ENCODE data around the gene SLC1A7.

Gene SLC1A7

DNA sequence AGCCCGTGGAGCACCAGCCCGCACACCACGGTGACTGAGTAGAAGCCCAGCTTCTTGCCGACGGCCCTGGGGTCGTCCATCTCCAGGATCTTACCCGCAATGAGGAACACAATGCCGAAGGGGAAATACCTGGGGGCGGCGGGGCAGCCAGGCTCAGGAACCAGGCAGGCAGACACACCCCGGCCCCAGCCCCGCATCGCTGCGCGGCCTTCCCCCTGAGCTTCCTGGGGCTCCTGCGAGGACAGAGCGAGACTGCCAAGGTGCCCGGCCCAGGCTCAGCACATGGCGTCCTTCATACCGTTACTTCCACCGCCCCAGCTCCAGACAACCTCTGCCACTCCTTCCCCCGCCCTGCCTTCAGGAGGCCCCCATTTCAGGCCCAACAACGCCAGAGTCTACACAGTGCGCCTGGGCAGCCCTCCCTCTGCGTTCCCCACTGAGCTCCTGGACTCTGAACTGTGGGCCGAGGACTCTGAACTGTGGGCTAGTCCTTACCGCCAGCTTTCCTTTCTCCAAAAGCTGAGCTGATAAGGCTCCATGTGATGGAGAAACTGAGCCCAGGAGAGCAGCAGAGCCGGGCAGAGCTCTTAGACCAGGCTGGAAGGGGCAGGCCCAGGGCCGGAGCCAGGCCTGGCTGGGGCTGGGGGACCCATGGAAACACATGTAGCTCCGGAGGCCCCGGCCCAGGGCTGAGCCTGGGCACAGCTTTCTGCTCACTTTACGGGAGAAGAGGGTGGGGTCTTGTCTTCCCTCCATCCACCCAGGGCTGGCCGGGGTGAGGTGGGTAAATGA, 49.6 kb downstream of the SLC1A7 start:
- Histone ChIP-seq H3K36me3 (ENCODE audit: insufficient read depth, low read length) (no peaks in the 10 kb centered on the region), H3K4me1 (ENCODE audit: insufficient read depth, low read length, poor library complexity, severe bottlenecking) (no peaks in the 10 kb centered on the region), H3K9me3 (ENCODE audit: insufficient read depth, low read depth, low read length) (peaks cover 11% of the 10 kb centered on the region; the same call in 1 of the 2 replicates), H3K4me2 (ENCODE audit: low read depth, low read length, poor library complexity, severe bottlenecking) (no peak overlapping the region), H3K9ac (ENCODE audit: low read depth, low read length, poor library complexity, severe bottlenecking) (no peak overlapping the region), H3K27me3 (ENCODE audit: insufficient read depth, low read length, poor library complexity, severe bottlenecking) (no peaks in the 10 kb centered on the region), H3K9me2 (replicated peaks; ENCODE audit: low read depth, low read length) (no peaks in the 10 kb centered on the region), H3K4me3 (ENCODE audit: low read length, poor library complexity, severe bottlenecking) (no peak overlapping the region), H3F3A (ENCODE audit: low read depth) (no peaks in the 10 kb centered on the region), H4K20me1 (ENCODE audit: insufficient read depth, low read length, poor library complexity, severe bottlenecking) (no peaks in the 10 kb centered on the region), H3K79me2 (ENCODE audit: insufficient read depth, low read length) (no peaks in the 10 kb centered on the region), H2AFZ (ENCODE audit: low read length) (no peak overlapping the region)
- TF ChIP-seq, protein P1, sequence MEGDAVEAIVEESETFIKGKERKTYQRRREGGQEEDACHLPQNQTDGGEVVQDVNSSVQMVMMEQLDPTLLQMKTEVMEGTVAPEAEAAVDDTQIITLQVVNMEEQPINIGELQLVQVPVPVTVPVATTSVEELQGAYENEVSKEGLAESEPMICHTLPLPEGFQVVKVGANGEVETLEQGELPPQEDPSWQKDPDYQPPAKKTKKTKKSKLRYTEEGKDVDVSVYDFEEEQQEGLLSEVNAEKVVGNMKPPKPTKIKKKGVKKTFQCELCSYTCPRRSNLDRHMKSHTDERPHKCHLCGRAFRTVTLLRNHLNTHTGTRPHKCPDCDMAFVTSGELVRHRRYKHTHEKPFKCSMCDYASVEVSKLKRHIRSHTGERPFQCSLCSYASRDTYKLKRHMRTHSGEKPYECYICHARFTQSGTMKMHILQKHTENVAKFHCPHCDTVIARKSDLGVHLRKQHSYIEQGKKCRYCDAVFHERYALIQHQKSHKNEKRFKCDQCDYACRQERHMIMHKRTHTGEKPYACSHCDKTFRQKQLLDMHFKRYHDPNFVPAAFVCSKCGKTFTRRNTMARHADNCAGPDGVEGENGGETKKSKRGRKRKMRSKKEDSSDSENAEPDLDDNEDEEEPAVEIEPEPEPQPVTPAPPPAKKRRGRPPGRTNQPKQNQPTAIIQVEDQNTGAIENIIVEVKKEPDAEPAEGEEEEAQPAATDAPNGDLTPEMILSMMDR (conservative IDR thresholded peaks at IDR 0.05; ENCODE audit: low read length) = no peak
- no peak for TF ChIP-seq EZH2phosphoT487 (IDR thresholded peaks at IDR 0.05; ENCODE audit: borderline replicate concordance)

DNA sequence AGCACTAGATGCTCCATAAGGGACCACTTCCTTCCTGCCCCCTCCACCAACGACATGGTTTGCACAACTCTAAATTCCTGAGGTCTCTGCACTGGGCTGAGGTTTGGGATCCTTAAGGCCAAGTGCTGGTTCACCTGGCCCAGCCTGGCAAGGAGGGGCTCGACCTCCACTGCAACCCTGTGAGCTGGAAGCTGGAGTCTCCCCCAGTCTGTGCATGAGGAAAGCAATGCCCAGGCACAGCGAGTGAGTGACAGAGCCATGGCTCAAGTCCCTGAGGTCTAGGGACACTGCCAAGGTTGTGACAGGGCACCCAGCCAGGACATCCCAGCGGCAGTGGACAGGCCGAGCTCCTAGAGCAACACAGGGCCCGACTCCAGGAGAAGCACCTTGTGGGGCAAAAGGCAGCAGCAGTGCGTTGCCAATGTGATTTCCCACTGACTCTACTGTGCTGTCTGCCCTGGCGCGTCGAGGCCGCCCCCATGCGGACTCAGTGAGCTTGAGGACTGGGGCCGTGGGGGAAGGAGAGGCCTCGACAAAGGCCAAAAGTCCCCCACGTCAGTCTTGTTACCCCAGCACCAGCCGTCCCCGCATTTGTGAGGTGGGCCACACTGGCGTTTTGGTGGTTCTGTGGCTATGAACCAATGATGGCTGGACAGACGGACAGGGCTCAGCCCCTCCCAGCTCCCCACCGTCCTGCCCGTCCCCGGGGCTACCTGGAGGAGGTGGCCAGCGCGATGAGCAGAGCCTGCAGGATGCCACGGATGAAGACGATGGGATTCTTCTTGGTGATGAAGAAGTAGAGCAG, 50.4 kb downstream of the SLC1A7 start:
- peaks cover 3% of the 10 kb centered on the region; the same call in 1 of the 2 replicates for H3K9me3 ChIP-seq (ENCODE audit: insufficient read depth, low read depth, low read length)
- H3K36me3 ChIP-seq (ENCODE audit: insufficient read depth, low read length) = no peaks in the 10 kb centered on the region
- TF ChIP-seq EZH2phosphoT487 (IDR thresholded peaks at IDR 0.05; ENCODE audit: borderline replicate concordance) = no peak
- TF ChIP-seq, protein P1 (conservative IDR thresholded peaks at IDR 0.05; ENCODE audit: low read length) = no peak
- no peaks in the 10 kb centered on the region for H3F3A ChIP-seq (ENCODE audit: low read depth)
- no peaks in the 10 kb centered on the region for H3K27me3 ChIP-seq (ENCODE audit: insufficient read depth, low read length, poor library complexity, severe bottlenecking)
- H4K20me1 ChIP-seq (ENCODE audit: insufficient read depth, low read length, poor library complexity, severe bottlenecking) = no peaks in the 10 kb centered on the region
- no peak overlapping the region for H3K9ac ChIP-seq (ENCODE audit: low read depth, low read length, poor library complexity, severe bottlenecking)
- H3K4me1 ChIP-seq (ENCODE audit: insufficient read depth, low read length, poor library complexity, severe bottlenecking) = no peaks in the 10 kb centered on the region
- H3K4me2 ChIP-seq (ENCODE audit: low read depth, low read length, poor library complexity, severe bottlenecking) = no peak overlapping the region
- no peak overlapping the region for H3K4me3 ChIP-seq (ENCODE audit: low read length, poor library complexity, severe bottlenecking)
- H3K79me2 ChIP-seq (ENCODE audit: insufficient read depth, low read length) = no peaks in the 10 kb centered on the region
- no peaks in the 10 kb centered on the region for H3K9me2 ChIP-seq (replicated peaks; ENCODE audit: low read depth, low read length)
- no peak overlapping the region for H2AFZ ChIP-seq (ENCODE audit: low read length)

DNA sequence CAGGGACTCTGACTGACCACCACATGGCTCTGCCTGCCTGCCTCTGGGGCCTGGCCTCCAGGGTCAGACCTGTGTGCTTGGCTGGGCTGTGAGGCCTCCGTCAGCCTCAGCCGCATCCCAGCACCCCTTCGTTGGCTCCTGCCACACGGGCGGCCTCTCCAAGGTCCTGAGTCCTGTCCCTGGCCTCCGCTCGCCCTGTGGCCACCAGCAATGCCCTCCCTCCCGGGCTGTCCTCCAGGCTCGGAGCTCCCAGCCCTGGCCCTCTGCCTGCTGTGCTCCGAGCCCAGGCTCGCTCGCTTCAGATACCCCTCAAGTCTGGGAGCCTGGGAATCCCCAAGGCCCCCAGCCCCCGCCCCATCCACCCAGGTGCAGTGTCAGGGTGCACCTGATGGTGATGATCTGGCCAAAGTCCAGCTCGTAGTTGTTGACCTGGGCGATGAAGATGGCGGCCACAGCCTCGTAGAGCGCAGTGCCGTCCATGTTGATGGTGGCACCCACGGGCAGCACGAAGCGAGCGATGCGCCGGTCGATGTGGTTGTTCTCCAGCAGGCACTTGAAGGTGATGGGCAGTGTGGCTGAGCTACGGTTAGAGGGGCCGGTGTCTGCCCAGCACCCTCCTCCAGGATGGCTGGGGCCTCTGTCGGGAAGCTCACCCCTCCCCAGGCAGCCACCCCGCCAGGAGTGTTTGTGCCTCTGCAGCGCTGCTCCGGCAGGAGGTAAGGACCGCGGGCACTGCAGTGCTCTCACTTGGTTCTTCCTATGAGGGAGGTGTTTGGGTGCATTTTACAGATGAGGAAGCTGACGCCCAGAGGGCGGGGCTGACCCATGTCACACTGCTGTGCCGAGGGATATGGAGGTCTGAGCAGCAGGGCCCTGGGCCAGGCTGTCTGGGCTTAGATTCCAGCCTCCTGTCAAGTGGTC, 52.0 kb downstream of the SLC1A7 start:
- H4K20me1 ChIP-seq (ENCODE audit: insufficient read depth, low read length, poor library complexity, severe bottlenecking) = no peaks in the 10 kb centered on the region
- no peaks in the 10 kb centered on the region for H3K9me2 ChIP-seq (replicated peaks; ENCODE audit: low read depth, low read length)
- no peak overlapping the region for H2AFZ ChIP-seq (ENCODE audit: low read length)
- H3K27me3 ChIP-seq (ENCODE audit: insufficient read depth, low read length, poor library complexity, severe bottlenecking) = no peaks in the 10 kb centered on the region
- no peak overlapping the region for H3K4me3 ChIP-seq (ENCODE audit: low read length, poor library complexity, severe bottlenecking)
- no peaks in the 10 kb centered on the region for H3K36me3 ChIP-seq (ENCODE audit: insufficient read depth, low read length)
- no peak overlapping the region for H3K4me2 ChIP-seq (ENCODE audit: low read depth, low read length, poor library complexity, severe bottlenecking)
- H3K9me3 ChIP-seq (ENCODE audit: insufficient read depth, low read depth, low read length) = no peaks in the 10 kb centered on the region
- no peaks in the 10 kb centered on the region for H3K79me2 ChIP-seq (ENCODE audit: insufficient read depth, low read length)
- TF ChIP-seq, protein P1 (conservative IDR thresholded peaks at IDR 0.05; ENCODE audit: low read length) = no peak
- TF ChIP-seq EZH2phosphoT487 (IDR thresholded peaks at IDR 0.05; ENCODE audit: borderline replicate concordance) = no peak
- no peaks in the 10 kb centered on the region for H3F3A ChIP-seq (ENCODE audit: low read depth)
- H3K4me1 ChIP-seq (ENCODE audit: insufficient read depth, low read length, poor library complexity, severe bottlenecking) = no peaks in the 10 kb centered on the region
- no peak overlapping the region for H3K9ac ChIP-seq (ENCODE audit: low read depth, low read length, poor library complexity, severe bottlenecking)
